Measurements from ENCODE around the gene PVR. TPM values are rescaled to one million over a fixed set of nuclear protein-coding genes. Genes with fewer than 3 reads are reported as not detected.
A peak's percentile ranks its signal among the peaks of the same experiment; 100 is the strongest.

Gene PVR
- total and polyA plus RNA-seq, 9 of the 15 experiments (the other 6 are each of a cell fraction or from before 2014, with no cell fraction given) = 0.89 to 14.5 (median 9.8) TPM

DNA sequence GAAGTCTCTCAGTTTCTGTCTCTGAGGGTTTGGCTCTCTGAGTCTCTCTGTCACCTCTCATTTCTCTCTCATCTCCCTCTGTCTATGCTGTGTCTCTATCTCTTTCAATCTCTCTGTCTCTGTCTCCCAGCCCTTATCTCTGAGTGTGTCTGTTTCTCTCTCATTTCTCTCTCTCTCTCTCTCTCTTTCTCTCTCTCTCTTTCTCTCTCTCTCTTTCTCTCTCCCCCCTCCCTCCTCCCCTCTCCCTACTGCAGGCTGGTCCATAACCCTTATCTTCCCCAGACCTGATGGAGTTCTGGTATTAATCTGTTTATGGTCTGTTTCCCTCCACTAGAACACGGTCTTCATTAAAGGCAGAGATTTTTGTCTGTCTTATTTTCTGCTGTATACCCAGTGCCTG is 1.3 kb upstream of the PVR start (continued):
- peak; percentile 50 for TF ChIP-seq BCOR (IDR thresholded peaks at IDR 0.05)

DNA sequence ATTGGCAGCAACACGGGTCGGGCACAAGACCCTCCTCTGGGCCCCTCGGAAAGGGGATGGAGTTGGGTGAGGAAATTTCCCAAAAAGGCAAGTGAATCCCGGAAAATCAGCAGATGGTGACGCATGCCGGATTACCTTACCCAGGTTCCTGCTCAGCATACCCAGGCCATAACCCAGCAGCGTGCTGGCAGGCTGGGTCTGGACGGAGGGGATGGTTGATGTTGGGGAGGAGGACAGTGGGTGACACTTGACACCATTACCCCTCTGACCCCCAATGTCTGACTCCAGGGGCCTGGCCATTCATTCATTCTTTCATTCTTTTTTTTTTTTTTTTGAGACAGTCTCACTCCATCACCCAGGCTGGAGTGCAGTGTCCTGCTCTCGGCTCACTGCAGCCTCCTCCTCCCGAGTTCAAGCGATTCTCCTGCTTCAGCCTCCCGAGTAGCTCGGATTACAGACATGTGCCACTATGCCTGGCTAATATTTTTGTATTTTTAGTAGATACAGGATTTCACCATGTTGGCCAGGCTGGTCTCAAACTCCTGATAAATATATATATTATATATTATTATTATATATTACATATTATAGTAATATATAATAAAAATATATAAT is 799 bp downstream of the PVR start:
- no peaks in the 10 kb centered on the region for H3K36me3 ChIP-seq (ENCODE audit: control insufficient read depth, insufficient read depth, low read length)
- intact Hi-C loops (cut with micrococcal nuclease) = no loop called here
- peak overlapping the region; percentile 93 for H2AFZ ChIP-seq (ENCODE audit: low read depth, low read length)
- no peaks in the 10 kb centered on the region for H3K27me3 ChIP-seq (ENCODE audit: control insufficient read depth in 2 of 2, insufficient read depth in 2 of 2, low read length in 2 of 2)
- no peaks in the 10 kb centered on the region for H4K20me1 ChIP-seq (replicated peaks; ENCODE audit: control insufficient read depth, insufficient read depth, low read length)
- peak overlapping the region; percentile 74 for H3K4me3 ChIP-seq
- FAIRE-seq (no peak), ATAC-seq (peak; percentile 61), DNase-seq (ENCODE audit: extremely low read depth in 1 of 4, low spot score in 3 of 4) (peak; percentile 26 to 34 (median 30))
- POLR2A ChIA-PET = interaction anchor here (0.6 to 1.5 kb wide), 3 partner anchors 9 to 62 kb away, joined by 3 to 4 read pairs (median 3); no protein-coding TSS in a partner anchor
- H3K4me1 ChIP-seq (replicated peaks in 1 of 2; ENCODE audit: control insufficient read depth in 2 of 2, insufficient read depth in 2 of 2, low read length in 2 of 2) = peaks cover 2 to 22% of the 10 kb centered on the region in 2 experiments; a peak in 3 of 5 replicates
- in situ Hi-C loops (cut with MboI) = no loop called here
- CTCF ChIA-PET (ENCODE audit: low intra/inter-chr PET ratio) = no interaction called here
- TF ChIP-seq, protein P1, sequence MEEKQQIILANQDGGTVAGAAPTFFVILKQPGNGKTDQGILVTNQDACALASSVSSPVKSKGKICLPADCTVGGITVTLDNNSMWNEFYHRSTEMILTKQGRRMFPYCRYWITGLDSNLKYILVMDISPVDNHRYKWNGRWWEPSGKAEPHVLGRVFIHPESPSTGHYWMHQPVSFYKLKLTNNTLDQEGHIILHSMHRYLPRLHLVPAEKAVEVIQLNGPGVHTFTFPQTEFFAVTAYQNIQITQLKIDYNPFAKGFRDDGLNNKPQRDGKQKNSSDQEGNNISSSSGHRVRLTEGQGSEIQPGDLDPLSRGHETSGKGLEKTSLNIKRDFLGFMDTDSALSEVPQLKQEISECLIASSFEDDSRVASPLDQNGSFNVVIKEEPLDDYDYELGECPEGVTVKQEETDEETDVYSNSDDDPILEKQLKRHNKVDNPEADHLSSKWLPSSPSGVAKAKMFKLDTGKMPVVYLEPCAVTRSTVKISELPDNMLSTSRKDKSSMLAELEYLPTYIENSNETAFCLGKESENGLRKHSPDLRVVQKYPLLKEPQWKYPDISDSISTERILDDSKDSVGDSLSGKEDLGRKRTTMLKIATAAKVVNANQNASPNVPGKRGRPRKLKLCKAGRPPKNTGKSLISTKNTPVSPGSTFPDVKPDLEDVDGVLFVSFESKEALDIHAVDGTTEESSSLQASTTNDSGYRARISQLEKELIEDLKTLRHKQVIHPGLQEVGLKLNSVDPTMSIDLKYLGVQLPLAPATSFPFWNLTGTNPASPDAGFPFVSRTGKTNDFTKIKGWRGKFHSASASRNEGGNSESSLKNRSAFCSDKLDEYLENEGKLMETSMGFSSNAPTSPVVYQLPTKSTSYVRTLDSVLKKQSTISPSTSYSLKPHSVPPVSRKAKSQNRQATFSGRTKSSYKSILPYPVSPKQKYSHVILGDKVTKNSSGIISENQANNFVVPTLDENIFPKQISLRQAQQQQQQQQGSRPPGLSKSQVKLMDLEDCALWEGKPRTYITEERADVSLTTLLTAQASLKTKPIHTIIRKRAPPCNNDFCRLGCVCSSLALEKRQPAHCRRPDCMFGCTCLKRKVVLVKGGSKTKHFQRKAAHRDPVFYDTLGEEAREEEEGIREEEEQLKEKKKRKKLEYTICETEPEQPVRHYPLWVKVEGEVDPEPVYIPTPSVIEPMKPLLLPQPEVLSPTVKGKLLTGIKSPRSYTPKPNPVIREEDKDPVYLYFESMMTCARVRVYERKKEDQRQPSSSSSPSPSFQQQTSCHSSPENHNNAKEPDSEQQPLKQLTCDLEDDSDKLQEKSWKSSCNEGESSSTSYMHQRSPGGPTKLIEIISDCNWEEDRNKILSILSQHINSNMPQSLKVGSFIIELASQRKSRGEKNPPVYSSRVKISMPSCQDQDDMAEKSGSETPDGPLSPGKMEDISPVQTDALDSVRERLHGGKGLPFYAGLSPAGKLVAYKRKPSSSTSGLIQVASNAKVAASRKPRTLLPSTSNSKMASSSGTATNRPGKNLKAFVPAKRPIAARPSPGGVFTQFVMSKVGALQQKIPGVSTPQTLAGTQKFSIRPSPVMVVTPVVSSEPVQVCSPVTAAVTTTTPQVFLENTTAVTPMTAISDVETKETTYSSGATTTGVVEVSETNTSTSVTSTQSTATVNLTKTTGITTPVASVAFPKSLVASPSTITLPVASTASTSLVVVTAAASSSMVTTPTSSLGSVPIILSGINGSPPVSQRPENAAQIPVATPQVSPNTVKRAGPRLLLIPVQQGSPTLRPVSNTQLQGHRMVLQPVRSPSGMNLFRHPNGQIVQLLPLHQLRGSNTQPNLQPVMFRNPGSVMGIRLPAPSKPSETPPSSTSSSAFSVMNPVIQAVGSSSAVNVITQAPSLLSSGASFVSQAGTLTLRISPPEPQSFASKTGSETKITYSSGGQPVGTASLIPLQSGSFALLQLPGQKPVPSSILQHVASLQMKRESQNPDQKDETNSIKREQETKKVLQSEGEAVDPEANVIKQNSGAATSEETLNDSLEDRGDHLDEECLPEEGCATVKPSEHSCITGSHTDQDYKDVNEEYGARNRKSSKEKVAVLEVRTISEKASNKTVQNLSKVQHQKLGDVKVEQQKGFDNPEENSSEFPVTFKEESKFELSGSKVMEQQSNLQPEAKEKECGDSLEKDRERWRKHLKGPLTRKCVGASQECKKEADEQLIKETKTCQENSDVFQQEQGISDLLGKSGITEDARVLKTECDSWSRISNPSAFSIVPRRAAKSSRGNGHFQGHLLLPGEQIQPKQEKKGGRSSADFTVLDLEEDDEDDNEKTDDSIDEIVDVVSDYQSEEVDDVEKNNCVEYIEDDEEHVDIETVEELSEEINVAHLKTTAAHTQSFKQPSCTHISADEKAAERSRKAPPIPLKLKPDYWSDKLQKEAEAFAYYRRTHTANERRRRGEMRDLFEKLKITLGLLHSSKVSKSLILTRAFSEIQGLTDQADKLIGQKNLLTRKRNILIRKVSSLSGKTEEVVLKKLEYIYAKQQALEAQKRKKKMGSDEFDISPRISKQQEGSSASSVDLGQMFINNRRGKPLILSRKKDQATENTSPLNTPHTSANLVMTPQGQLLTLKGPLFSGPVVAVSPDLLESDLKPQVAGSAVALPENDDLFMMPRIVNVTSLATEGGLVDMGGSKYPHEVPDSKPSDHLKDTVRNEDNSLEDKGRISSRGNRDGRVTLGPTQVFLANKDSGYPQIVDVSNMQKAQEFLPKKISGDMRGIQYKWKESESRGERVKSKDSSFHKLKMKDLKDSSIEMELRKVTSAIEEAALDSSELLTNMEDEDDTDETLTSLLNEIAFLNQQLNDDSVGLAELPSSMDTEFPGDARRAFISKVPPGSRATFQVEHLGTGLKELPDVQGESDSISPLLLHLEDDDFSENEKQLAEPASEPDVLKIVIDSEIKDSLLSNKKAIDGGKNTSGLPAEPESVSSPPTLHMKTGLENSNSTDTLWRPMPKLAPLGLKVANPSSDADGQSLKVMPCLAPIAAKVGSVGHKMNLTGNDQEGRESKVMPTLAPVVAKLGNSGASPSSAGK (IDR thresholded peaks at IDR 0.05) = 0 out of 2 replicates have a peak, but pooled peaks have one; percentile 7
- TF ChIP-seq ZNF24 (IDR thresholded peaks at IDR 0.05) (peak; percentile 74), TAF9B (IDR thresholded peaks at IDR 0.05; ENCODE audit: partially characterized antibody) (no peak), ZBTB7A (IDR thresholded peaks at IDR 0.05; ENCODE audit: borderline replicate concordance, control insufficient read depth, low read depth, low read length) (peak; percentile 32; the same call in 1 of the 2 replicates), HDAC1 (IDR thresholded peaks at IDR 0.05) (0 out of 4 replicates have a peak, but pooled peaks of 1 of the 2 experiments have one; percentile 3)
- no peaks in the 10 kb centered on the region for H3K9me1 ChIP-seq (ENCODE audit: control insufficient read depth, insufficient read depth, low read length)
- WGBS (ENCODE audit: insufficient coverage, low coverage, missing lambda C conversion rate) = 13% methylated on average over 12 of the region's 13 CpGs
- H3K4me2 ChIP-seq (ENCODE audit: insufficient read depth, low read length) = peak overlapping the region; percentile 87
- H3K27ac ChIP-seq (ENCODE audit: extremely low read depth, low read depth, low read length) = peak overlapping the region; percentile 60; the same call in 1 of the 3 replicates
- peak overlapping the region; percentile 65 to 92 for H3K9ac ChIP-seq (ENCODE audit: insufficient read depth in 1 of 2, low read depth in 2 of 2, low read length in 2 of 2)
- peaks cover 7% of the 10 kb centered on the region; the same call in 2 of the 3 replicates for H3K79me2 ChIP-seq (ENCODE audit: control insufficient read depth, insufficient read depth, low read length)
- BruUV-seq (replicated peaks) = no TSS peak
- no peaks in the 10 kb centered on the region for H3K9me3 ChIP-seq (replicated peaks; ENCODE audit: control insufficient read depth, insufficient read depth, low read depth, low read length)
